GM20431 (cell line): Measurements from ENCODE around the gene NUDT22.

Experiments
- in situ Hi-C: fragments of 300-500 bp; cut with MseI, MboI; formaldehyde crosslinking; loops from one replicate; pipeline ENCODE4 v1.15.0; 2020; ENCODE audit warnings: low sequenced_read_pairs; ENCODE audit not compliant: unreplicated experiment

The NUDT22 gene

GRCh38 chr11:64224891-64225607 lies 1.0 kb upstream of the NUDT22 start:
- in situ Hi-C loops = no loop called here

- in situ Hi-C loops = no loop called here
Observed at GRCh38 chr11:64226507-64227051, 505 bp downstream of the NUDT22 start.

GRCh38 chr11:64227405-64227956 lies 1.4 kb downstream of the NUDT22 start:
- in situ Hi-C loops = no loop called here

GRCh38 chr11:64229090-64229743 lies 3.1 kb downstream of the NUDT22 start:
- in situ Hi-C loops = no loop called here

GRCh38 chr11:64229744-64230170 lies 3.7 kb downstream of the NUDT22 start:
- in situ Hi-C loops = no loop called here

- in situ Hi-C loops = no loop called here
Observed at GRCh38 chr11:64230171-64230984, 4.3 kb downstream of the NUDT22 start, which contains the start of gene DNAJC4. TSS of gene DNAJC4 (plus strand) at chr11:64230548. CDS start at chr11:64230855, 307 bp downstream.

- in situ Hi-C loops = no loop called here
Observed at GRCh38 chr11:64230985-64231365, 4.9 kb downstream of the NUDT22 start.

GRCh38 chr11:64231546-64231945 lies 5.5 kb downstream of the NUDT22 start:
- in situ Hi-C loops = no loop called here

GRCh38 chr11:64232182-64232966 lies 6.3 kb downstream of the NUDT22 start:
- in situ Hi-C loops = no loop called here

GRCh38 chr11:64232967-64233315 lies 6.9 kb downstream of the NUDT22 start:
- in situ Hi-C loops = no loop called here

- in situ Hi-C loops = no loop called here
Observed at GRCh38 chr11:64233913-64234586, 8.0 kb downstream of the NUDT22 start, which contains the start of gene VEGFB. TSS of gene VEGFB (plus strand) at chr11:64234584. CDS start at chr11:64234834, 250 bp downstream.

- in situ Hi-C loops = no loop called here
Observed at GRCh38 chr11:64234647-64235379, 8.7 kb downstream of the NUDT22 start.

- in situ Hi-C loops = no loop called here
Observed at GRCh38 chr11:64235437-64236161, 9.5 kb downstream of the NUDT22 start.

GRCh38 chr11:64237484-64237951 lies 11.4 kb downstream of the NUDT22 start:
- in situ Hi-C loops = no loop called here

- in situ Hi-C loops = no loop called here
Observed at GRCh38 chr11:64238076-64238475, 12.0 kb downstream of the NUDT22 start.

- in situ Hi-C loops = no loop called here
Observed at GRCh38 chr11:64238999-64239398, 12.9 kb downstream of the NUDT22 start.

- in situ Hi-C loops = no loop called here
Observed at GRCh38 chr11:64239662-64240434, 13.8 kb downstream of the NUDT22 start.
